Measurements from ENCODE around the gene RNF26. TPM values are rescaled to one million over a fixed set of nuclear protein-coding genes. Genes with fewer than 3 reads are reported as not detected.

RNF26 gene
- total and polyA plus RNA-seq, 3 donors from 2014 or later: 28.2 to 37.1 (median 31.0) TPM

GRCh38 chr11:119314726-119315125, 19.6 kb upstream of the RNF26 start:
- Histone ChIP-seq H3K4me3 (peak overlapping the region in 1 of 2 donors; percentile 3), H3K4me1 (peaks cover 24% of the 10 kb centered on the region), H3K27me3 (no peaks in the 10 kb centered on the region), H3K9me3 (no peaks in the 10 kb centered on the region), H3K27ac (no peak overlapping the region), H3K36me3 (ENCODE audit: low read depth, missing control alignments) (no peaks in the 10 kb centered on the region)
- DNase-seq: no peak
- TF ChIP-seq POLR2A (IDR thresholded peaks at IDR 0.05) (no peak), CTCF (IDR thresholded peaks at IDR 0.05) (no peak)
- intact Hi-C loops (cut with DNase I; ENCODE audit: low total_unique reads): no loop called here
- WGBS, 2 donors: 65 to 75% methylated on average over 9 to 14 of the region's 18 CpGs

GRCh38 chr11:119315131-119316015, 19.0 kb upstream of the RNF26 start:
- intact Hi-C loops (cut with DNase I; ENCODE audit: low total_unique reads): no loop called here
- WGBS, 2 donors: 3 to 12% methylated on average over 12 to 21 of the region's 29 CpGs
- H3K27ac ChIP-seq: peak overlapping the region; percentile 44 to 73
- no peaks in the 10 kb centered on the region for H3K27me3 ChIP-seq
- H3K4me1 ChIP-seq: peaks cover 25% of the 10 kb centered on the region
- DNase-seq: no peak
- H3K4me3 ChIP-seq: peak overlapping the region in 1 of 2 donors; percentile 60
- no peaks in the 10 kb centered on the region for H3K9me3 ChIP-seq
- TF ChIP-seq POLR2A (IDR thresholded peaks at IDR 0.05) (no peak), CTCF (IDR thresholded peaks at IDR 0.05) (no peak)
- H3K36me3 ChIP-seq (ENCODE audit: low read depth, missing control alignments): no peaks in the 10 kb centered on the region

- Histone ChIP-seq H3K4me3 (peak overlapping the region; percentile 48 to 60), H3K9me3 (no peaks in the 10 kb centered on the region), H3K4me1 (peaks cover 33% of the 10 kb centered on the region), H3K36me3 (ENCODE audit: low read depth, missing control alignments) (no peaks in the 10 kb centered on the region), H3K27ac (peak overlapping the region; percentile 44 to 73), H3K27me3 (no peaks in the 10 kb centered on the region)
- intact Hi-C loops (cut with DNase I; ENCODE audit: low total_unique reads): no loop called here
- DNase-seq: no peak
- TF ChIP-seq POLR2A (IDR thresholded peaks at IDR 0.05): no peak
- TF ChIP-seq CTCF (IDR thresholded peaks at IDR 0.05): no peak
- WGBS, 2 donors: 1 to 5% methylated on average over 4 to 36 of the region's 46 CpGs
These were observed 18.2 kb upstream of the RNF26 start for GRCh38 chr11:119316016-119316728.

DNA sequence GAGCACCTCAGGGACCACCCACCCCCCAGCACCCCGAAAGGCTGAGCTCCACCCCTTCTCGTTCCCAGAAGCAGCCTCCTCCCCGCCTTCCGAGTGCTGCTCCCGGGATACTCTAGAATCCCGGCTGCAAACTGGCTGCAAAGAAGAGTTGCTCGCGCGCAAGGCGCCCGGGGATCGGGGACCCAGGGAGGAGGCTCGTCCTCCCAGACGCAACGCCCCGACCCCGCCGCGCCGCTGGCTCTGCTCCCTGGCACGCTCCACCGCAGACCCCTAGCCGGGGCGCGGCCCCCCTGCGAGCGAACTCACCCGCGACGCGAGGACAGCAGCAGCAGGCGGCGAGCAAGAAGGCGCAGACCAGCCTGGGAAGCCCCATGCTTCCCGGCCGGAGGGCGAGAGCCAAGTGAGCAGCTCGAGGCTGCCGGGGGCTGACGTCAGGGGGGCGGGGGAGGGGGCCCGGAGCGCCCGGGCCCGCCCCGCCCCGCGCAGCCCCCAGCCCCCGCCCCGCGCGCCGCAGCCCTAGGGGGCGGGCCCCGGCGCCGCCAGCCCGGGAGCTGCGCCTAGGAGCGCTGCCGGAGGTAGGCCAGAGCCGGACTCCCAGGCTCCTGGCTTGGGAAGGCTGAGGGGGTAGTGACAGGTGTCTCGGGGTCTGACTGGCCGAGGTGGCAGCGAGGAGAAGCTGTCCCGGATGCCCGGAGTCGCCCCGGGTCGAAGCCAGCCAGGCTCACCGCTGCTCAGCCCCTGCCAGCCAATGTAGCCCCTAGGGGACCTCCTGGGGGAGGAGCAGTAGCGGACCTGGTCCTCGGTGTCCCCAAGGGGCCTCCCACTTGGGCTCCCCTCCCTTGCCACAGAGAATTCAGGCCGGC, 17.4 kb upstream of the RNF26 start, which contains the start of gene MCAM:
MCAM (minus strand) TSS at position 402 of the 863 bp plus-strand sequence; CDS start at position 373, 29 bp downstream.
- peak within 1 kb of the TSS; percentile 44 to 73 for H3K27ac ChIP-seq
- TF ChIP-seq POLR2A (IDR thresholded peaks at IDR 0.05) (no peak), CTCF (IDR thresholded peaks at IDR 0.05) (no peak)
- H3K9me3 ChIP-seq: no peaks in the 10 kb centered on the region
- no peak for DNase-seq
- peak within 1 kb of the TSS; percentile 48 to 60 for H3K4me3 ChIP-seq
- intact Hi-C loops (cut with DNase I; ENCODE audit: low total_unique reads): no loop called here
- no peaks in the 10 kb centered on the region for H3K36me3 ChIP-seq (ENCODE audit: low read depth, missing control alignments)
- H3K27me3 ChIP-seq: no peaks in the 10 kb centered on the region
- WGBS, 2 donors: 3% methylated on average over 22 to 53 of the region's 74 CpGs
- H3K4me1 ChIP-seq: peaks cover 36% of the 10 kb centered on the region
